HCT116 (cell line): ENCODE data around the gene ACBD3. TPM values are rescaled to one million over a fixed set of nuclear protein-coding genes. Genes with fewer than 3 reads are reported as not detected.
A peak's percentile ranks its signal among the peaks of the same experiment; 100 is the strongest.

ENCODE experiments used
- ATAC-seq: fragments of 200-7000 bp; cut with Tn5 transposase; 2 replicates; pipeline ENCODE4 v1.9.1; 2020; ENCODE audit warnings: mild to moderate bottlenecking, moderate library complexity
- BruUV-seq: library from RNA; stranded (reverse); fragments of 400-500 nt; replicated peaks from 2 replicates; lab custom pipeline; 2021; lab: Mats Ljungman, UMichigan
- CTCF ChIA-PET: fragments of 300-600 bp; sonication (Branson Sonifier 250); formaldehyde crosslinking; loops from one replicate; lab custom pipeline; 2021; ENCODE audit warnings: antibody characterized with exemption; lab: Charles Lee
- POLR2A ChIA-PET: fragments of 300-600, 350-600 bp; sonication (Branson Sonifier 250); formaldehyde crosslinking; loops from one replicate; lab custom pipeline; 2021; ENCODE audit warnings: antibody characterized with exemption; lab: Charles Lee
- RAD21 ChIA-PET, 2 experiments: fragments of 300-600 bp; sonication (Branson Sonifier 250); formaldehyde crosslinking; loops; one replicate each; lab custom pipeline; 2023; ENCODE audit warnings: low total read pairs in 2 of 2; ENCODE audit not compliant: uncharacterized antibody in 2 of 2, unreplicated experiment in 2 of 2, low non-redundant PET in 1 of 2; lab: Charles Lee
- DNase-seq: peaks from one replicate; pipeline ENCODE4 v3.0.0-alpha.2; 2010; ENCODE audit warnings: low read depth, low spot score
- H2AFZ ChIP-seq: fragments of 200-600 bp; shearing (Covaris generic), sonication (generic); 2 replicates; pipeline ENCODE4 v1.6.1; 2017; ENCODE audit warnings: low read depth, mixed run types, mixed read lengths, antibody characterized with exemption, low read length; ENCODE audit not compliant: poor library complexity, severe bottlenecking
- H3K27ac ChIP-seq: 2 replicates; pipeline ENCODE4 v1.5.1; 2012; ENCODE audit warnings: low read depth, low read length
- H3K27me3 ChIP-seq: fragments of 200-600 bp; sonication (generic); 2 replicates; pipeline ENCODE4 v1.6.1; 2016; ENCODE audit warnings: mixed run types, low read length, mixed read lengths; ENCODE audit not compliant: insufficient read depth
- H3K36me3 ChIP-seq, 2 experiments: fragments of 200-500 bp in 1 of 2; fragments of 200-600 bp in 1 of 2; sonication (Bioruptor generic) in 1 of 2; sonication (generic) in 1 of 2; 2 replicates each; pipeline versions ENCODE4 v1.5.1 to v1.6.1; 2014 to 2016; ENCODE audit warnings: low read length in 2 of 2, inconsistent platforms in 1 of 2, mixed read lengths in 1 of 2, mixed run types in 1 of 2; ENCODE audit not compliant: insufficient read depth in 2 of 2, control insufficient read depth in 1 of 2
- H3K4me1 ChIP-seq, 2 experiments: fragments of 200-600 bp in 1 of 2; sonication (generic) in 1 of 2; 2 replicates each; pipeline versions ENCODE4 v1.5.1 to v1.6.1; 2012 to 2017; ENCODE audit warnings: low read length in 2 of 2, inconsistent platforms in 1 of 2, mild to moderate bottlenecking in 1 of 2, mixed read lengths in 1 of 2, mixed run types in 1 of 2, moderate library complexity in 1 of 2; ENCODE audit not compliant: insufficient read depth in 2 of 2, control insufficient read depth in 1 of 2
- H3K4me2 ChIP-seq: fragments of 200-600 bp; sonication (generic); 2 replicates; pipeline ENCODE4 v1.6.1; 2017; ENCODE audit warnings: mixed run types, low read length, mixed read lengths
- H3K4me3 ChIP-seq, 2 experiments: fragments of 200-600 bp in 1 of 2; sonication (generic) in 1 of 2; replicated peaks in 1 of 2; 2 replicates each; pipeline ENCODE4 v1.5.1; 2011 to 2016; ENCODE audit warnings: low read length in 2 of 2, control low read depth in 1 of 2, low read depth in 1 of 2, mild to moderate bottlenecking in 1 of 2, mixed read lengths in 1 of 2, mixed run types in 1 of 2
- H3K79me2 ChIP-seq: fragments of 200-600 bp; sonication (generic); 2 replicates; pipeline ENCODE4 v1.6.1; 2017; ENCODE audit warnings: mild to moderate bottlenecking, mixed run types, low read length, moderate library complexity, mixed read lengths; ENCODE audit not compliant: insufficient read depth
- H3K9ac ChIP-seq: fragments of 200-600 bp; sonication (generic); 2 replicates; pipeline ENCODE4 v1.6.1; 2016; ENCODE audit warnings: low read length, mixed read lengths
- H3K9me2 ChIP-seq: fragments of 200-600 bp; sonication (generic), shearing (Covaris generic); 2 replicates; pipeline ENCODE4 v1.6.1; 2017; ENCODE audit warnings: mixed run types, mild to moderate bottlenecking, moderate library complexity; ENCODE audit not compliant: insufficient read depth
- H3K9me3 ChIP-seq, 2 experiments: fragments of 200-500 bp in 1 of 2; fragments of 200-600 bp in 1 of 2; sonication (Bioruptor generic) in 1 of 2; sonication (generic) in 1 of 2; 2 replicates each; pipeline ENCODE4 v1.6.1; 2014 to 2017; ENCODE audit warnings: low read length in 2 of 2, mixed read lengths in 2 of 2, inconsistent platforms in 1 of 2, low read depth in 1 of 2, mild to moderate bottlenecking in 1 of 2, mixed run types in 1 of 2, moderate library complexity in 1 of 2; ENCODE audit not compliant: control insufficient read depth in 1 of 2, insufficient read depth in 1 of 2
- H4K20me1 ChIP-seq: fragments of 200-600 bp; sonication (generic), shearing (Covaris generic); 2 replicates; pipeline ENCODE4 v1.6.1; 2017; ENCODE audit warnings: mixed run types, mild to moderate bottlenecking, moderate library complexity; ENCODE audit not compliant: insufficient read depth
- POLR2AphosphoS5 ChIP-seq: IDR thresholded peaks from 2 replicates; pipeline ENCODE4 v1.6.1; 2011; ENCODE audit warnings: mild to moderate bottlenecking, low read depth, low read length, moderate library complexity
- TCF7L2 ChIP-seq: IDR thresholded peaks from 2 replicates; pipeline ENCODE4 v1.7.0; 2011; ENCODE audit warnings: borderline replicate concordance, inconsistent platforms; ENCODE audit not compliant: insufficient read depth, insufficient read length; ENCODE audit errors: extremely low read depth
- ZBTB33 ChIP-seq: IDR thresholded peaks from 2 replicates; pipeline ENCODE4 v1.6.1; 2011; ENCODE audit warnings: mild to moderate bottlenecking, low read length, moderate library complexity; ENCODE audit not compliant: insufficient replicate concordance; ENCODE audit errors: extremely low read depth
- intact Hi-C: fragments of 100-400 bp; cut with micrococcal nuclease; formaldehyde crosslinking; loops from 2 replicates; pipeline ENCODE4 v1.10.0; 2022
- total RNA-seq: library from RNA; stranded (reverse); gene quantifications from one replicate; pipeline ENCODE4 v1.2.1, GENCODE V29; 2021; ENCODE audit not compliant: unreplicated experiment
- TF ChIP-seq, protein P1 (sequence below), 3 experiments: fragments of 200-600 bp in 1 of 3; sonication (generic) in 1 of 3; IDR thresholded peaks in 2 of 3; conservative IDR thresholded peaks in 1 of 3; 2 replicates each; pipeline ENCODE4 v1.5.1; 2012 to 2017; ENCODE audit warnings: low read depth in 2 of 3, low read length in 2 of 3, antibody characterized with exemption in 1 of 3, borderline replicate concordance in 1 of 3, control low read depth in 1 of 3, mild to moderate bottlenecking in 1 of 3, mixed read lengths in 1 of 3, mixed run types in 1 of 3, moderate library complexity in 1 of 3; ENCODE audit not compliant: insufficient read depth in 1 of 3

ACBD3 gene
- total RNA-seq, 1 experiment from 2014 or later = 29.6 TPM

- no peaks in the 10 kb centered on the region for H3K9me3 ChIP-seq
- H3K27ac ChIP-seq = peak overlapping the region; percentile 95
- H4K20me1 ChIP-seq = no peaks in the 10 kb centered on the region
- H3K36me3 ChIP-seq = no peaks in the 10 kb centered on the region
- peak overlapping the region; percentile 78 for H3K9ac ChIP-seq
- H3K79me2 ChIP-seq = no peaks in the 10 kb centered on the region
- DNase-seq (no peak), ATAC-seq (no peak)
- ChIA-PET RAD21 (interaction anchor here (0.5 to 3.0 kb wide), 3 partner anchors 59 to 284 kb away, joined by 3 to 13 read pairs (median 7); partner anchors contain the start of gene PARP1 (in 1 of the 2)), CTCF (interaction anchor here (1.2 to 4.2 kb wide), 7 partner anchors 22 to 209 kb away, joined by 3 to 56 read pairs (median 19); no protein-coding TSS in a partner anchor), POLR2A (interaction anchor here (0.7 to 2.0 kb wide), 3 partner anchors 61 to 74 kb away, joined by 3 to 9 read pairs (median 6); partner anchors contain the start of gene H3-3A)
- intact Hi-C loops = no loop called here
- H3K9me2 ChIP-seq = no peaks in the 10 kb centered on the region
- peak overlapping the region; percentile 88 for H3K4me2 ChIP-seq
- TF ChIP-seq ZBTB33 = no peak
- TF ChIP-seq, protein P1, sequence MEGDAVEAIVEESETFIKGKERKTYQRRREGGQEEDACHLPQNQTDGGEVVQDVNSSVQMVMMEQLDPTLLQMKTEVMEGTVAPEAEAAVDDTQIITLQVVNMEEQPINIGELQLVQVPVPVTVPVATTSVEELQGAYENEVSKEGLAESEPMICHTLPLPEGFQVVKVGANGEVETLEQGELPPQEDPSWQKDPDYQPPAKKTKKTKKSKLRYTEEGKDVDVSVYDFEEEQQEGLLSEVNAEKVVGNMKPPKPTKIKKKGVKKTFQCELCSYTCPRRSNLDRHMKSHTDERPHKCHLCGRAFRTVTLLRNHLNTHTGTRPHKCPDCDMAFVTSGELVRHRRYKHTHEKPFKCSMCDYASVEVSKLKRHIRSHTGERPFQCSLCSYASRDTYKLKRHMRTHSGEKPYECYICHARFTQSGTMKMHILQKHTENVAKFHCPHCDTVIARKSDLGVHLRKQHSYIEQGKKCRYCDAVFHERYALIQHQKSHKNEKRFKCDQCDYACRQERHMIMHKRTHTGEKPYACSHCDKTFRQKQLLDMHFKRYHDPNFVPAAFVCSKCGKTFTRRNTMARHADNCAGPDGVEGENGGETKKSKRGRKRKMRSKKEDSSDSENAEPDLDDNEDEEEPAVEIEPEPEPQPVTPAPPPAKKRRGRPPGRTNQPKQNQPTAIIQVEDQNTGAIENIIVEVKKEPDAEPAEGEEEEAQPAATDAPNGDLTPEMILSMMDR (IDR thresholded peaks at IDR 0.05 in 2 of 3, conservative IDR thresholded peaks at IDR 0.05 in 1 of 3; ENCODE audit: borderline replicate concordance in 1 of 3, insufficient read depth in 1 of 3, low read depth in 2 of 3, low read length in 2 of 3) = no peak
- TF ChIP-seq POLR2AphosphoS5 = 0 out of 2 replicates have a peak, but pooled peaks have one; percentile 39
- TF ChIP-seq TCF7L2 = no peak
- H2AFZ ChIP-seq = peak overlapping the region; percentile 92
- no TSS peak for BruUV-seq
- H3K27me3 ChIP-seq = no peaks in the 10 kb centered on the region
- 0 out of 4 replicates have a peak overlapping the region, but pooled peaks of 1 of the 2 experiments have one; percentile 26 for H3K4me3 ChIP-seq
- H3K4me1 ChIP-seq = peaks cover 45 to 67% of the 10 kb centered on the region in 2 experiments
Observed at GRCh38 chr1:226123591-226124471, 62.7 kb downstream of the ACBD3 start.
